CD4-positive, CD25-positive, alpha-beta regulatory T cell (primary cell): ENCODE data around the gene EIF4EBP2. TPM values are rescaled to one million over a fixed set of nuclear protein-coding genes. Genes with fewer than 3 reads are reported as not detected.

Experiments
- ATAC-seq, 2 donors: fragments of 150-1000 bp; cut with Tn5 transposase; one replicate each; pipeline ENCODE4 v1.10.0; 2021; ENCODE audit warnings: low read depth in 2 of 2, moderate number of reproducible peaks in 2 of 2, moderate library complexity in 1 of 2
- DNase-seq, 3 donors: peaks; one replicate each; pipeline versions ENCODE4 v3.0.0 to v3.0.0-alpha.2; 2012 to 2022; ENCODE audit warnings: mixed read lengths in 1 of 3
- H3K27ac ChIP-seq: one replicate; pipeline ENCODE4 v1.7.0; 2013; ENCODE audit warnings: mild to moderate bottlenecking, low read length; ENCODE audit not compliant: insufficient read depth, poor library complexity, severe bottlenecking
- H3K27me3 ChIP-seq: one replicate; pipeline ENCODE4 v1.7.0; 2013; ENCODE audit warnings: low read length; ENCODE audit not compliant: control insufficient read depth, insufficient read depth
- H3K36me3 ChIP-seq: one replicate; pipeline ENCODE4 v1.7.0; 2013; ENCODE audit warnings: mild to moderate bottlenecking, low read length, moderate library complexity; ENCODE audit not compliant: control insufficient read depth, insufficient read depth
- H3K4me1 ChIP-seq: 2 replicates; pipeline ENCODE4 v1.7.0; 2013; ENCODE audit warnings: mild to moderate bottlenecking, low read length; ENCODE audit not compliant: insufficient read depth, control insufficient read depth, poor library complexity, severe bottlenecking
- H3K4me3 ChIP-seq: one replicate; pipeline ENCODE4 v1.7.0; 2013; ENCODE audit warnings: low read depth, mild to moderate bottlenecking, low read length, moderate library complexity
- H3K9me3 ChIP-seq, 2 experiments: 1 replicate in 1 of 2; 2 replicates in 1 of 2; pipeline ENCODE4 v1.7.0; 2013; ENCODE audit warnings: low read length in 2 of 2, mild to moderate bottlenecking in 1 of 2, moderate library complexity in 1 of 2; ENCODE audit not compliant: control insufficient read depth in 2 of 2
- H3K27ac Mint-ChIP-seq, 3 donors: one replicate each; pipeline ENCODE4 v1.8.0; 2020 to 2022; ENCODE audit warnings: mild to moderate bottlenecking in 3 of 3, mixed read lengths in 3 of 3, moderate library complexity in 2 of 3
- H3K27me3 Mint-ChIP-seq: one replicate; pipeline ENCODE4 v1.8.0; 2022; ENCODE audit warnings: mild to moderate bottlenecking, mixed read lengths
- H3K36me3 Mint-ChIP-seq: one replicate; pipeline ENCODE4 v1.8.0; 2020; ENCODE audit warnings: mixed read lengths
- H3K4me1 Mint-ChIP-seq, 4 donors: one replicate each; pipeline ENCODE4 v1.8.0; 2020 to 2022; ENCODE audit warnings: mixed read lengths in 4 of 4, mild to moderate bottlenecking in 1 of 4
- H3K4me3 Mint-ChIP-seq, 4 donors: one replicate each; pipeline ENCODE4 v1.8.0; 2020 to 2022; ENCODE audit warnings: mild to moderate bottlenecking in 4 of 4, mixed read lengths in 4 of 4, moderate library complexity in 3 of 4
- H3K9me3 Mint-ChIP-seq, 7 donors: one replicate each; pipeline ENCODE4 v1.8.0; 2020 to 2022; ENCODE audit warnings: mixed read lengths in 7 of 7, mild to moderate bottlenecking in 3 of 7, moderate library complexity in 2 of 7
- polyA plus RNA-seq, 4 donors: library from polyadenylated mRNA; unstranded; fragments of 300-500 nt; fragmentation: Illumina TruSeq; gene quantifications; one replicate each; pipeline ENCODE4 v1.2.3, GENCODE V29; 2021
- total RNA-seq: library from RNA; stranded (reverse); gene quantifications from one replicate; pipeline ENCODE4 v1.2.3, GENCODE V29; 2022

The EIF4EBP2 gene
- total and polyA plus RNA-seq, 5 donors from 2014 or later, result 53.1 to 86.4 (median 84.7) TPM

- DNase-seq (peak; percentile 13 to 79 (median 26)), ATAC-seq (peak in 1 of 2 donors; percentile 16)
- no peaks in the 10 kb centered on the region for H3K9me3 ChIP-seq
- H3K36me3 ChIP-seq, result no peaks in the 10 kb centered on the region
- peaks cover 39% of the 10 kb centered on the region for H3K4me1 ChIP-seq
- no peaks in the 10 kb centered on the region for H3K27me3 ChIP-seq
- peak overlapping the region; percentile 92 for H3K27ac ChIP-seq
- Mint-ChIP-seq H3K4me3 (peak overlapping the region; percentile 91 to 99 (median 98)), H3K27ac (peak overlapping the region; percentile 92 to 99 (median 96)), H3K36me3 (peaks cover 21% of the 10 kb centered on the region), H3K27me3 (no peaks in the 10 kb centered on the region), H3K9me3 (no peaks in the 10 kb centered on the region), H3K4me1 (peaks cover 23 to 63% (median 42%) of the 10 kb centered on the region in 4 donors)
- peak overlapping the region; percentile 91 for H3K4me3 ChIP-seq
Measured at GRCh38 chr10:70405037-70405824, 1.3 kb downstream of the EIF4EBP2 start.

DNA sequence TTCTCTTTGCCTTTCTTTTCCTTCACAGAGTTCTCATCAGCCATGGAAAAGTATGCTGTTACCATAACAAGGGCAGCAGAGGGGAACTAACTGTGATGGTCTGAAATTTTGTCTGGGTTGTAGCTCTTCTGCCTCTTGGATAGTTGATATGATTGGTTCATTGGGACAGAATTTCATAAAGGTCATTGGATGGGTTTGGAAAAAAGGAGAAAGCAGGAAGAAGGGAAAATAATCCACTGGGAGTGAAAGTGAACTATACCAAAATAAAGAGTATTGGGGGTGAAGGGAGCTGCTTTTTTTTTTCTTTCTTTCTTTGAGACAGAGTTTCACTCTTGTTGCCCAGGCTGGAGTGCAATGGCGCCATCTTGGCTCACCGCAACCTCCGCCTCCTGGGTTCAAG lies 5.8 kb downstream of the EIF4EBP2 start:
- Mint-ChIP-seq H3K4me1 (peaks cover 50 to 82% (median 64%) of the 10 kb centered on the region in 4 donors), H3K9me3 (no peaks in the 10 kb centered on the region), H3K27me3 (no peaks in the 10 kb centered on the region), H3K4me3 (peak overlapping the region in 3 of 4 donors; percentile 31 to 65 (median 44)), H3K27ac (peak overlapping the region; percentile 42 to 73 (median 63)), H3K36me3 (peaks cover 27% of the 10 kb centered on the region)
- H3K27ac ChIP-seq, result no peak overlapping the region
- no peak overlapping the region for H3K4me3 ChIP-seq
- no peaks in the 10 kb centered on the region for H3K9me3 ChIP-seq
- peaks cover 53% of the 10 kb centered on the region for H3K4me1 ChIP-seq
- no peaks in the 10 kb centered on the region for H3K27me3 ChIP-seq
- no peaks in the 10 kb centered on the region for H3K36me3 ChIP-seq
- ATAC-seq, result no peak
- DNase-seq, result no peak

DNA sequence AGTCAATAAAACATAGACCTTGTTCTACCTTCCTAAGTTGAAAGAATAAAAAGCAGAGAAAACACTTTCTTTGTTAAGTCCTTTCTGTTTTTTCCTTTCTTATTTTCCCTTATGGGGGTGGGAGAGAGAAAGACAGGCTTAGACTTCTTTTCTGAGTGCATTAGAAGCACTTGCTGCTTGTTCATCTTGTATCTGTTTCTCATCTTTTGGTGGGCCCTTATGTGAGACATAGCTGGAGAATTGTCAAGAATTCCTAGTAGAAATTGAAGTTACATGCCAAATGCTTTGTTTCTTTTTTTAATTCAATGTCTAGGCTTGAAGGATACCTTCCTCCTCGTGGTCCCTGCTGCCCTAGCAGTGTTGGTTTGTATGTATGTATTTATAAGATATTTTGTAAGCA lies 6.7 kb downstream of the EIF4EBP2 start:
- peaks cover 44% of the 10 kb centered on the region for H3K4me1 ChIP-seq
- peak overlapping the region; percentile 7 to 66 (median 25) for H3K4me3 Mint-ChIP-seq
- H3K27me3 ChIP-seq, result no peaks in the 10 kb centered on the region
- ATAC-seq (no peak), DNase-seq (no peak)
- peak overlapping the region; percentile 35 for H3K27ac ChIP-seq
- peak overlapping the region in 1 of 3 donors; percentile 11 for H3K27ac Mint-ChIP-seq
- H3K4me1 Mint-ChIP-seq, result peaks cover 56 to 81% (median 63%) of the 10 kb centered on the region in 4 donors
- no peak overlapping the region for H3K4me3 ChIP-seq
- H3K9me3 ChIP-seq, result no peaks in the 10 kb centered on the region
- peaks cover 7% of the 10 kb centered on the region for H3K36me3 ChIP-seq
- peaks cover 31% of the 10 kb centered on the region for H3K36me3 Mint-ChIP-seq
- H3K9me3 Mint-ChIP-seq, result no peaks in the 10 kb centered on the region
- H3K27me3 Mint-ChIP-seq, result no peaks in the 10 kb centered on the region

GRCh38 chr10:70412356-70412755 lies 8.4 kb downstream of the EIF4EBP2 start:
- Histone ChIP-seq H3K4me1 (peaks cover 32% of the 10 kb centered on the region), H3K9me3 (no peaks in the 10 kb centered on the region), H3K27me3 (no peaks in the 10 kb centered on the region), H3K4me3 (no peak overlapping the region), H3K27ac (no peak overlapping the region), H3K36me3 (peaks cover 8% of the 10 kb centered on the region)
- Mint-ChIP-seq H3K4me1 (peaks cover 55 to 78% (median 64%) of the 10 kb centered on the region in 4 donors), H3K4me3 (peak overlapping the region in 1 of 4 donors; percentile 55), H3K36me3 (peaks cover 31% of the 10 kb centered on the region), H3K27me3 (no peaks in the 10 kb centered on the region), H3K27ac (peak overlapping the region in 2 of 3 donors; percentile 53 to 83), H3K9me3 (peaks cover 0 to 2% (median 0%) of the 10 kb centered on the region in 7 donors)
- DNase-seq, result no peak
- no peak for ATAC-seq

DNA sequence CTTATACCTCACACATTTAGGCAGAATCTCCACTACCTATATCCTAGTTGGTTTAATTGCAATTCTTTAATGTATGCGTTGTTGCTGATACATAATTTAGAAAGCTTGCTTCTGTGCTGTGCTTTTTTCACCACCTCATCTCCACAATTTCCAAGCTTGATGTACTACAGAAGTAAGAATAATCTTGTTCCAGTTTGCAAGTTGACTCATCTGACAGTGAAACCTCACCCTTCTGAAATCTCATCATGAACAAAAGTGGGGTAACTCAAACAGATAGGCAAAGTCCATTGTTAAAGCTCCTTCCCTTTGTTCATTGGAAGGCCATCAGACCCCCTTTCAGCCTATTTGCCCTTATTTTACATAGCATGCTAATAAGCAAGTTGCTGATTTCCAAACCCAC lies 13.6 kb downstream of the EIF4EBP2 start:
- Mint-ChIP-seq H3K9me3 (peaks cover 0 to 2% (median 0%) of the 10 kb centered on the region in 7 donors), H3K4me1 (peaks cover 26 to 50% (median 37%) of the 10 kb centered on the region in 4 donors), H3K27me3 (no peaks in the 10 kb centered on the region), H3K27ac (peak overlapping the region in 2 of 3 donors; percentile 78 to 81), H3K4me3 (peak overlapping the region in 1 of 4 donors; percentile 15), H3K36me3 (peaks cover 35% of the 10 kb centered on the region)
- Histone ChIP-seq H3K4me3 (no peak overlapping the region), H3K4me1 (peaks cover 3% of the 10 kb centered on the region), H3K36me3 (peaks cover 41% of the 10 kb centered on the region), H3K27ac (no peak overlapping the region), H3K27me3 (no peaks in the 10 kb centered on the region), H3K9me3 (no peaks in the 10 kb centered on the region)
- ATAC-seq (no peak), DNase-seq (peak in 1 of 3 donors; percentile 15)

GRCh38 chr10:70418229-70418628 lies 14.3 kb downstream of the EIF4EBP2 start:
- Histone ChIP-seq H3K36me3 (peaks cover 47% of the 10 kb centered on the region), H3K27me3 (no peaks in the 10 kb centered on the region), H3K9me3 (no peaks in the 10 kb centered on the region), H3K4me3 (no peak overlapping the region), H3K27ac (no peak overlapping the region), H3K4me1 (no peaks in the 10 kb centered on the region)
- peaks cover 0 to 2% (median 0%) of the 10 kb centered on the region in 7 donors for H3K9me3 Mint-ChIP-seq
- H3K4me3 Mint-ChIP-seq, result no peak overlapping the region
- peaks cover 41% of the 10 kb centered on the region for H3K36me3 Mint-ChIP-seq
- H3K27ac Mint-ChIP-seq, result peak overlapping the region in 2 of 3 donors; percentile 51 to 78
- DNase-seq (no peak), ATAC-seq (no peak)
- peaks cover 20 to 43% (median 32%) of the 10 kb centered on the region in 4 donors for H3K4me1 Mint-ChIP-seq
- H3K27me3 Mint-ChIP-seq, result no peaks in the 10 kb centered on the region

DNA sequence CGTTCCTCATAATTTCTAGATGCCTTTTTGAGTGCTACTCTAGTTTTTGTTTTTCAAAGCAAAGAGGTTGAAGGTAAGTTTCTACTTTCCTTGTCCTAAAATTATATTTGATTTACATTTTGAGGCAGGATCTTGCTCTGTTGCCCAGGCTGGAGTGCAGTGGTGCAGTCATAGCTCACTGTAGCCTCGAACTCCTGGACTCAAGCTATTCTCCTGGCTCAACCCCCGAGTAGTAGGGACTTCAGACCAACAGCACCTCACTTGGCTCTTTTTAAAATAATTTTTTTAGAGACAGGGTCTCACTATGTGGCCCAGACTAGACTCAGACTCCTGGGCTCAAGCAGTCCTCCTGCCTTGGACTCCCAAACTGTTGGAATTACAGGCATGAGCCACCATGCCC lies 14.8 kb downstream of the EIF4EBP2 start:
- Mint-ChIP-seq H3K27me3 (no peaks in the 10 kb centered on the region), H3K27ac (no peak overlapping the region), H3K36me3 (peaks cover 44% of the 10 kb centered on the region), H3K4me1 (peaks cover 17 to 41% (median 31%) of the 10 kb centered on the region in 4 donors), H3K9me3 (peaks cover 0 to 2% (median 0%) of the 10 kb centered on the region in 7 donors), H3K4me3 (no peak overlapping the region)
- no peaks in the 10 kb centered on the region for H3K27me3 ChIP-seq
- ATAC-seq (no peak), DNase-seq (no peak)
- H3K4me3 ChIP-seq, result no peak overlapping the region
- no peaks in the 10 kb centered on the region for H3K9me3 ChIP-seq
- H3K4me1 ChIP-seq, result no peaks in the 10 kb centered on the region
- H3K27ac ChIP-seq, result no peak overlapping the region
- H3K36me3 ChIP-seq, result peaks cover 50% of the 10 kb centered on the region
